NCI-H2081 treated with DMSO at 0.1 percent for 48 hours (cell line): ENCODE data around the gene ADCYAP1R1.

Source experiments
- DNase-seq: peaks from one replicate; lab custom pipeline; 2025; lab: John Stamatoyannopoulos, UW

Gene ADCYAP1R1

GRCh38 chr7:31087351-31087750 lies 35.2 kb downstream of the ADCYAP1R1 start:
- DNase-seq: no peak

DNA sequence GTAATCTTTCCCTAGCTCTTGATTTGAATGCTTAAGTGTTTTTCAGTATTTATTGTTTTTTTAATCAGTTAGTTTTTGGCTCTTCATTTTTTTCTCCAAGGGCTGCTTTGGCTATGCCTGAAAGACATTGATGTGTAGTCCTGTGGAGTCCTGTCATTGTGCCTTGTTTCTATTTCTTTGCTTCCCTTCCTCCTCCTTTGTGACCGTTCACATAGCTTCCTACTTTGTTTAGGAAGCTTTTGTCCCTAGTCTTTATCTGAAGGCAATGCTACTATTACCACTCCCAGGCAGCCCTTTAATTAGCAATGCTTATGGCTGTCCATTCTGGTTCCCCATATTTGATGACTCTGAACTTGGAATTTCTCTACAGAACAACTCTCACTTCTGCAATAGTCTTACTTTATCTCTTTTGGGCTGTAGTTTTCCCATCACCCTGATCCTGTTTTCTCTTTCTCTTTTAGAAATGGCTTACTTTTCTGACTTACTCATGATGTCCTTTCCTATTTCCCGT lies 39.9 kb downstream of the ADCYAP1R1 start:
- DNase-seq: no peak

DNA sequence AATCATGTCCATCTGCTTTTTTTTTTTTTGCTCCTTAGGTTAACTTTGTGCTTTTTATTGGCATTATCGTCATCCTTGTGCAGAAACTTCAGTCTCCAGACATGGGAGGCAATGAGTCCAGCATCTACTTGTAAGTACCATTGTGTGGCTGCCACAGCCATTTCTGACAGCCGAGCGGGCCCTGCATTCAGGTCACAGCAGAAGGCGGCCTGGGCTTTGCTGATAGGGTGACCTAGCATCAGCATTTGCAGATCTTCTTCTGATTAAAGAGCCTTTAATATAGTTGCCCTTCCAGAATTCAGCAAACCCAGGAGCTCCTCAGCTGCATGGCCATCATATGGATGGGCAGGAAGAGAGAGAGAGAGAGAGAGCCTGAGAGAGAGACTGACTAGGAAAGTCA lies 40.5 kb downstream of the ADCYAP1R1 start:
- no peak for DNase-seq

GRCh38 chr7:31093282-31093681 lies 41.2 kb downstream of the ADCYAP1R1 start:
- DNase-seq: no peak

DNA sequence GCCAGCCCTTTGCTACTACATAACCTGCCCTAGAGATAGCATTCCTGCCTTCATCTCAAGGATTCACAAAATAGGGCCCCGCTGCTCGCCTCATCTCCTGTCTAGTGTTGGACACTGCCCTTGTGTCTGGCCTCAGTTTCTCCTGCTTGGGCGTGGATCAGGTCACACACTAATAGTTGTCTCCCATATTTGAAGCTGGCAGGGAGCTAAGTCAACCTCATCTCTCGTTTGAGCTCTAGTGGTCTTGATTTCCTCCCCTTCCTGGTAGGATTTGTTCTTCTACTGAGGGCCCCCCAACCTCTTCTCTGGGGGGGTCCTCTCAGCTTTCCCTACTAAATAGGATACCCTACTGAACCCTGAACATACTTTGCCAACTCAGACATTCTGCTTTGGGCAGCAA lies 42.2 kb downstream of the ADCYAP1R1 start:
- DNase-seq: no peak

DNA sequence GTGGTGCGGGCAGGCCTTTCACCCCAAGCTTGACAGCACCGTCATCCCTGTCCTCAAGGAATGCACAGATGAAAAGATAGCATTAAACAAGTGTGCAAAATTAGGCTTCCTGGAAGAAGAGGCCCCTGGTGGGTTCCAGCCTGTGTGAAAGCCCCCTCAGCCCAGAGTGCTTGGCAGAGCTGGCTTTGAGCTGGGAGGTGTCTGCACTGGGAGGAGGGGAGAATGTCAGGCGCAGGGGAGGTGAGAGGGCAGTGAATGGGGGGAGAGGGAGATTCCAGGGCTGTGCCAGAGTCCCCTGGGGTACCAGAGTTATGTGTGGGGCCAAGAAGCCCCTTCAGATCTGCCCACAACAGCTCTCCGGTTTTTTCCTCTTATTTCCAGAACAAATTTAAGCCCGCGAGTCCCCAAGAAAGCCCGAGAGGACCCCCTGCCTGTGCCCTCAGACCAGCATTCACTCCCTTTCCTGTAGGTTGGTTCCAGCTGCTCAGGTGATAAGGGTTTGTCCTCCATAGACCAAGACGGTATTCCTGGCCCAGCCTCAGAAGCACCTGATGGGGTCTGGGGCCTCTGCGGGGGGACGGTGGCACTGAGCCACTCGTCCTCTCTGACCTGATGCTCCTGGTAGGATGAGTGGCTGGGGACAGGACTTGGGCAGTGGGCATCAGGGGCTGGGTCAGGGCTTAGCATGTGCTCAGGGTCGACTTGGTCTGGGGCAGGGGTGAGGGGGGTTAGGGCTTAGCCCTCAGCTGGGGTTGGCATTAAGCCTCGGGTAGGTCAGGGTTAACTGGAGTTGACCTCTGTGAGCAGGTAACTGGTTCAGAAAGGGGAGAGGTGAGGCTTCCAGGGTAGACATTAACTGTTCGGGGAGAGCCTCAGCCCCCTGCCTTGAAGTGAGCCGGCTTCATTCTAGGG lies 43.4 kb downstream of the ADCYAP1R1 start:
- DNase-seq: no peak

DNA sequence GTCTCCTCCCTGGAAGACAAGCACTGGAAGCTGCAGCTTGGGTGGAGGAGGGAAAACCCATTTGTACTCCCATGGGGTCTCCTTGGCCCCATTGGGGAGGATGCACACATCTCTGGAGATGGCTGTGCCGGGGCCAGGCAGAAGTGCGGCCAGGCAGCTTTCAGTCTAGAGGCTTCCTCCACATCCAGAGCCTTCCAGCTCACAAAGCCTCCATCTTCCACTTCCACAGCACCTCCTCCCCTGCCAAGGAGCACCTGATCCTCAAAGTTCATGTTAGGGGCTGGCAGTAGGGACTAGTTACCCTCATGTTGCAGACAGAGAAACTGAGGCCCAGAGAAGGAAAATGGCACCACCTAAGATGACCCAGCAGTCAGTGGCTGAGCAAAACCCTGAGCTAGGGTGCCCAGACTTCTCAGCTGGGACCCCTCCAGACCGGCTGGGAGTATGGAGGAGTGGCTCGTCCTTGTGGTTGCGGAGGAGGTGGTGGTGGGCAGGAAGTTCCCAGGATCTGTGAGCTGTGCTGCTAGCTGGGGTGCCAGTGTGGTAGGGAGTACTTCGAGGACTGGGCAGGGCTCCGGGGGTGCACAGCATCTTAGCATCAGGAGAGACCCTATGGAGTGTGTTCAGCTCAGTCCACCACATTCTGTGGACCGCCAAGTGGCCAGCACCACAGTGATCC lies 44.2 kb downstream of the ADCYAP1R1 start:
- DNase-seq: no peak

DNA sequence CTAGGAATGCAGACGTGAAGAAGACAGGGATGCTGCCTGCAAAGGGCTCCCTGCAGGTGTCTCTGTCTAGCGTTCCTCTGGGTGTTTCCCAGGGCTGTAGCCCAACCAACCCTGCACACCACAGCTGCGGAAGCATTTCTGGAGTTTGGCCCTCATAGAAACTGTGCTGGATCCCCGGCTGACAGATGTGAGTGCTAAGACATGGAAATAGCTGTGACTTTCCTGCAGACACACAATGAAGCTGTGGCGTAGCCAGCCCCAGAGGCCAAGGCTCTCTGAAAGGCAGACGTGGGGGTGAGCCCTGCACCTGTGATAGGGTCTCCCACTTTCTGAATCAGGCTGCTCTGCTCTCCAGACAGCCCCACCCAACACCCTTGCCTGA lies 44.8 kb downstream of the ADCYAP1R1 start:
- DNase-seq: no peak

GRCh38 chr7:31098642-31099360 lies 46.7 kb downstream of the ADCYAP1R1 start:
- DNase-seq: no peak

DNA sequence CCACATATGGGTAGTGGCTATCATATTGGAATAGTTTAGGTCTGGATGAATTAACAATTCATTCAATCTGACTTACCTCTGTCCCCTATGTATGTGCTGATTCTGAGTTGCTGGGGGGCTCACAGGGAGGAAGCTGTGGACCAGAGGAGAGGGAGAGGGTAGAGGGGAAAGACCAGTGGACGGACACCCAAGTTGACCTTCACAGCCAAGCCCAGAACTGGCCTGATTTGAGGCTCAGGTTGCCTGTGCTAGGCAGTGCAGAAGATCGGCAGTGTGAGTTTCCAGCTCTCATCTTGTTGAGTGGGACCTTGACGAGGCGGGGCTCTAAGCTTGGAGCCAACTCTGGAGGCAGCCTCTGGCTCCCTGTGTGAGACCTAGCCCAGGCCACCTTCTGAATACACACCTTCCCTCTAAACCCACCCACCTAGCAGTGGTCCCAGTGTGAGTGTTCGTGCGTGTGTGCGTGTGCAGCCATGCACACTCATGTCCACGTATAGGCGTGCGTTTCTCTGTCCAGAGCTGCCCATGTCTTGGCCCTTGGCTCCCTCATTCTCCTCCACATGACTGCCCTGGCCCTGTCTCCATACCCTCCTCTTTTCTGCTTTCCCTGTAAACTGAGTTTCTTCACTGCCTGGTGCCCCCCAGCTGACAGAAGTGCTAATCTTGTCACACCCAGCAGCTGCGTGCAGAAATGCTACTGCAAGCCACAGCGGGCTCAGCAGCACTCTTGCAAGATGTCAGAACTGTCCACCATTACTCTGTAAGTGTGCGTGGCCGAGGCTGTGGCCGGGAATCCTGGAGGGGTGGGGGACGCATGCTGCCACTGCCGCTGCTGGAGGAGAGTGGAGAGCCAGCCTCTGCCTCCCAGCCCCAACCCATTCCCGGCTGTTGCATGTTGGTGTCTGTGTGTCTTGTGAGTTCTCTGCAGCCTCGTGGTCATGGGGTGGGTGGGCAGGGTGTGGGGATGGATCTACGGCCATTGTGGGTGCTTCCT lies 47.6 kb downstream of the ADCYAP1R1 start:
- no peak for DNase-seq

DNA sequence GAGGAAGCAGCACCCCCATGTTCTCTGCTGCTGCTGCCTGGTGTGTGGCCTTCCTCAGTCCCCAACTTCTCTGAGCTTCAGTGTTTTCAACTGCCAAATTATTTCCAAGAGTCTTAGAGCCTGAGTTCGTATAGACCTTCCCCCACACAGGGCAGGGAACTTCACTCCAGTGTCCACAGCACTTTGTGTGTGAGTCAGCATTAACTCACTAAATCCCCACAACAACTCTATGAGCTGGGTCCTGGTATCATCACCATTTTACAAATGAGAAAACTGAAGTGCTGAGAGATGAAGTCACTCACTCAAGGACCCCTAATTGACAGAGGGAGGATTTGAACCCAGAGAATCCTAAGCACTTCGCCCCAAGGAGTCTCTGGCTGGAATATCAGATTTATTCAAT lies 48.3 kb downstream of the ADCYAP1R1 start:
- DNase-seq: no peak

DNA sequence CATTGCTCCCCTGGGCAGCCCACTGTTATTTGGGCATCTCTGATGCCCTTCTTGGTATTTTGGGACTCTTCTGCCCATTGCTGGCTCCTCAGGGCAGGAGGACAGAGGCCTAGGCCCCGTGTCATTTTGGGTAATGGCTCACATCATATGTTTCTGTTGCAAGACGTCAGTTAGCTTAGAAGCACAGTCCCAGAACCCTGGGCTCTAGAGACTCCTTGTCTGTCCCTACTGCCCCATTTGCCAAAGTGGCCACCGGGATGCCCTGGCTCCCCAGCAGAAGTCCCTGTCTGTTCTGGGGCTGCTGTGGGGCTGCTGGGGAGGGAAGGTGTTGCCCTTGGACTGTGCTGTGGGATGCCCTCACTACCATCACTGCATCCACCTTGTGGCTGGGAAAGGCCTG lies 48.8 kb downstream of the ADCYAP1R1 start:
- no peak for DNase-seq

DNA sequence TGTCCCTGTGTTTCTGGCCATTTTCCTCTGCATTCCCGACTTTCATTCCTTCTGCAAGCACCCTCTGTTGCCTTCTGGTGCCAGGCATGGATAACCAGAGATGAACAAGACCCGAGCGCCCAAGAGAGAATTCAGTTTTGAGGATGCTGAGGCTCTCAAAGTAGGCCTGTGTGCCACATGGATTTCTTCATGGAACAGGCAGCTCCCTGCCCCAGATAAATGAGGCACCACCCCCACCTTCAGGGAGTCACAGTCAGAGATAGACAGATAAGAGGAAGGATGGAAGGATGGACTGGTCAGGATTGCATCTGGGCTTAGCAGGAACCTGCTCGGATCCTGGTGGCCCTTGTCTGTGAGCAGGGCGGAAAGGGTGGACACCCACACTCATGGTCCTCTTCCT lies 49.4 kb downstream of the ADCYAP1R1 start:
- DNase-seq: no peak

DNA sequence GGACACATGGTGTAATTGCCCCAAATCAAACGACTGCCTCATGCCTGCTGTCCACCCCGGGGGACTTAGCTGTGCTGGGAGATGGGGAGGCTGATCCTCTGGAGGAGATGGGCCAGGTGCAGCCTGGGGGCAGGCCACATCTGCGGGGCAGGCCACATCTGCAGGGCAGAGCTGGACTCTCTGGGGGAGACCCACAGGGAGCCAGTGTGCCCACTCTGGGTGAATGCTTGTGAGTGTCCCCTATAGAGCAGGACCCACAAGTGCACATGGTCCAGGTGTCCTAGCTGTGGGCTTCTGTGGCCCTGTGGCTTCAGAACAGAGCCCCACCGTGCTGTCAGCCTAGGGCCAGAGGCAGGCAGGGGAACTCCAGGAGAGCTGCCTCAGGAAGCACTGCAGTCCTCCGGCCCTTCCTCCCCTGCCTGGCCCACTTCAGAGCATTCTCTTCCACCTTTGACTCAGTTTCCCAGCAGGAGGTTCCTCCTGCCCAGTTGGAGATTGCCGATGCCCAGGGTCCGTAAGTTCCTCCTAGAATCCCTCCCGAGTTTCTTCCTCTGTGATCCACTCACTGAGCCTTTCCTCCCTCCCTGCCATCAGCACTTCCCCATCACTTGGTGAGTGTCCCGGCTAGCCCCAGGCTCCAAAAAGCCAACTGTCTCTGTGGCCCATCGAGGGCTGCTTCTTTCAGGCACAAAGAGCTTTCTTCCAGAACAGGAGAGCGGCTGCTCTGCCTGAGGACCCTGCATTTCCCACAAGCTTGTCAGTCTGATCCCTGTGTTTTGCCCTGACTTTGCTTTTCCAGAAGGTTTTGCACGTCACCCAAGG lies 50.3 kb downstream of the ADCYAP1R1 start:
- DNase-seq: no peak

GRCh38 chr7:31102973-31103850 lies 51.1 kb downstream of the ADCYAP1R1 start:
- no peak for DNase-seq

- no peak for DNase-seq
Measured at GRCh38 chr7:31104361-31105255, 52.5 kb downstream of the ADCYAP1R1 start.

DNA sequence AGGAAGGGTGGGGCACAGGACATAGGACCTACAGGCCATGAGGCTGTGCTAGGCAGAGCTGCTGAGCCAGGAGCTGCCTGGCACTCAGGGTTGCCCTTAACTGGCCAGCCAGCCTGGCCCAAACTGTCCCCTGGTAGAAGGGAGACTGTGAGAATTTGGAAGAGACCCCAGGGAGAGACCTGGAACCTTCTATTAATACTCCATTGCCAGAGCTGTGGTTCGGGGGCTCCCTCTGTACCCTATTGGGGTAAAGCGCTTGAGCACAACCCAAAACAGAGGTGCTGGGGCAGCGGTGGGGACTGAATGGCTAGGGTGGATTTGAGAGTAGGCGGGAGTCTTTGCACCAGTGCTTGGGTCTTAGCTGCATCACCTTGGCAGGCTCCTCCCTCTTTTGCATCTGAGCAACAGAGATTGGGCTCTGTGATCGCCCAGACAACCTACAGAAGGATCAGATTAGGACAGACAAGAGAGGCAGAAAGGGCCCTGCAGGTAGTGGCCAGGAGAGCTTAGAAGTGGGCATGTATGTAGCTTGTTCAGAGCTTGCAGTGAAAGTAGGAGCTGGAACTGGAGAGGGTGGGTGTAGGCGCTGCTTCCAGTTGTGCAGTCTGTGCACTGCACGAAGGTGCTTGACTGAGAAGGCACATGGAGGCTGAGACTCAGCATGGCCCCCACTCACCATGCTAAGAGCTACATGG lies 53.3 kb downstream of the ADCYAP1R1 start:
- DNase-seq: no peak
